Measurements from ENCODE around the gene KLHL35. TPM values are rescaled to one million over a fixed set of nuclear protein-coding genes. Genes with fewer than 3 reads are reported as not detected.

Gene KLHL35
- total RNA-seq, 1 donor from 2014 or later, result 0.70 TPM

GRCh38 chr11:75468534-75469340 is 35.7 kb upstream of the KLHL35 start:
- peak; percentile 42 for DNase-seq (ENCODE audit: low read depth)

GRCh38 chr11:75467881-75468280 is 34.9 kb upstream of the KLHL35 start:
- no peak for DNase-seq (ENCODE audit: low read depth)

GRCh38 chr11:75467311-75467710 is 34.3 kb upstream of the KLHL35 start:
- no peak for DNase-seq (ENCODE audit: low read depth)

- peak; percentile 65 for DNase-seq (ENCODE audit: low read depth)
Observed at GRCh38 chr11:75465701-75466531, 32.9 kb upstream of the KLHL35 start.

- no peak for DNase-seq (ENCODE audit: low read depth)
Observed at GRCh38 chr11:75463106-75463774, 30.2 kb upstream of the KLHL35 start.

- peak; percentile 71 for DNase-seq (ENCODE audit: low read depth)
Observed at GRCh38 chr11:75462117-75462653, 29.2 kb upstream of the KLHL35 start.

- DNase-seq (ENCODE audit: low read depth), result no peak
Observed at GRCh38 chr11:75461151-75461550, 28.1 kb upstream of the KLHL35 start.

GRCh38 chr11:75456596-75457183 is 23.7 kb upstream of the KLHL35 start:
- no peak for DNase-seq (ENCODE audit: low read depth)

- no peak for DNase-seq (ENCODE audit: low read depth)
Observed at GRCh38 chr11:75454987-75455386, 22.0 kb upstream of the KLHL35 start.

GRCh38 chr11:75453916-75454655 is 21.1 kb upstream of the KLHL35 start:
- DNase-seq (ENCODE audit: low read depth), result peak; percentile 26

- DNase-seq (ENCODE audit: low read depth), result no peak
Observed at GRCh38 chr11:75450826-75451821, 18.1 kb upstream of the KLHL35 start.

GRCh38 chr11:75450236-75450635 is 17.2 kb upstream of the KLHL35 start:
- DNase-seq (ENCODE audit: low read depth), result no peak

GRCh38 chr11:75449776-75450175 is 16.8 kb upstream of the KLHL35 start:
- DNase-seq (ENCODE audit: low read depth), result no peak

GRCh38 chr11:75449271-75449670 is 16.3 kb upstream of the KLHL35 start:
- no peak for DNase-seq (ENCODE audit: low read depth)

- DNase-seq (ENCODE audit: low read depth), result no peak
Observed at GRCh38 chr11:75447415-75447814, 14.4 kb upstream of the KLHL35 start.

- DNase-seq (ENCODE audit: low read depth), result no peak
Observed at GRCh38 chr11:75445315-75445953, 12.4 kb upstream of the KLHL35 start.

GRCh38 chr11:75443043-75443442 is 10.0 kb upstream of the KLHL35 start:
- no peak for DNase-seq (ENCODE audit: low read depth)

GRCh38 chr11:75442161-75442885 is 9.3 kb upstream of the KLHL35 start:
- no peak for DNase-seq (ENCODE audit: low read depth)

- no peak for DNase-seq (ENCODE audit: low read depth)
Observed at GRCh38 chr11:75441804-75442132, 8.8 kb upstream of the KLHL35 start.

Data from renal cortical epithelial cell (primary cell).